ENCODE measurements around the gene LRBA.

LRBA gene

DNA sequence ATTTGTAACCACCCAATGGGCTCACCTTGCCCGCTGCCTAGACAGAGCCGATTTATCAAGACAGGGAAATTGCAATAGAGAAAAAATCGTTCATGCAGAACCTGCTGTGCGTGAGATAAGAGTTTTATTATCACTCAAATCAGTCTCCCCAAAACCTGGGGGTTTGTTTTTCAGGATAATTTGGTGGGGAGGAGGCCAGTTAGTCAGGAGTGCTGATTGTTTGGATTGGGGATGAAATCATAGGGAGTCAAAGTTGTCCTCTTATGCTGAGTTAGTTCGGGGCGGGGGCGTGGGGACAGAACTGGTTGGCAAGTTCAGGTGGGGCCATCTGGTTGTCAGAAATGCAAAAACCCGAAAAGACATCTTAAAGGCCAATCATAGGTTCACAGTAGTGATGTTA is 230.1 kb downstream of the LRBA start:
- Histone ChIP-seq H3K4me3 (ENCODE audit: low read depth, low read length, poor library complexity, severe bottlenecking) (no peak overlapping the region), H2AFZ (ENCODE audit: low read length) (no peak overlapping the region), H3K9ac (ENCODE audit: low read length) (no peak overlapping the region), H3K27me3 (ENCODE audit: insufficient read depth, low read length) (no peaks in the 10 kb centered on the region), H3K9me3 (ENCODE audit: low read length) (no peaks in the 10 kb centered on the region), H3K9me2 (ENCODE audit: low read depth, low read length) (no peaks in the 10 kb centered on the region), H3F3A (ENCODE audit: insufficient read depth, low read length) (no peaks in the 10 kb centered on the region), H3K27ac (ENCODE audit: low read depth, low read length, poor library complexity, severe bottlenecking) (no peak overlapping the region), H4K20me1 (ENCODE audit: insufficient read depth, low read length) (no peaks in the 10 kb centered on the region), H3K4me1 (ENCODE audit: insufficient read depth, low read length, severe bottlenecking) (peaks cover 9% of the 10 kb centered on the region), H3K36me3 (ENCODE audit: insufficient read depth, low read length) (no peaks in the 10 kb centered on the region), H3K79me2 (ENCODE audit: insufficient read depth, low read length) (no peaks in the 10 kb centered on the region), H3K4me2 (ENCODE audit: low read length) (no peak overlapping the region)
- TF ChIP-seq, protein P1, sequence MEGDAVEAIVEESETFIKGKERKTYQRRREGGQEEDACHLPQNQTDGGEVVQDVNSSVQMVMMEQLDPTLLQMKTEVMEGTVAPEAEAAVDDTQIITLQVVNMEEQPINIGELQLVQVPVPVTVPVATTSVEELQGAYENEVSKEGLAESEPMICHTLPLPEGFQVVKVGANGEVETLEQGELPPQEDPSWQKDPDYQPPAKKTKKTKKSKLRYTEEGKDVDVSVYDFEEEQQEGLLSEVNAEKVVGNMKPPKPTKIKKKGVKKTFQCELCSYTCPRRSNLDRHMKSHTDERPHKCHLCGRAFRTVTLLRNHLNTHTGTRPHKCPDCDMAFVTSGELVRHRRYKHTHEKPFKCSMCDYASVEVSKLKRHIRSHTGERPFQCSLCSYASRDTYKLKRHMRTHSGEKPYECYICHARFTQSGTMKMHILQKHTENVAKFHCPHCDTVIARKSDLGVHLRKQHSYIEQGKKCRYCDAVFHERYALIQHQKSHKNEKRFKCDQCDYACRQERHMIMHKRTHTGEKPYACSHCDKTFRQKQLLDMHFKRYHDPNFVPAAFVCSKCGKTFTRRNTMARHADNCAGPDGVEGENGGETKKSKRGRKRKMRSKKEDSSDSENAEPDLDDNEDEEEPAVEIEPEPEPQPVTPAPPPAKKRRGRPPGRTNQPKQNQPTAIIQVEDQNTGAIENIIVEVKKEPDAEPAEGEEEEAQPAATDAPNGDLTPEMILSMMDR (IDR thresholded peaks at IDR 0.05; ENCODE audit: low read length): no peak
- TF ChIP-seq EZH2 (IDR thresholded peaks at IDR 0.05; ENCODE audit: borderline replicate concordance, low read length): no peak

DNA sequence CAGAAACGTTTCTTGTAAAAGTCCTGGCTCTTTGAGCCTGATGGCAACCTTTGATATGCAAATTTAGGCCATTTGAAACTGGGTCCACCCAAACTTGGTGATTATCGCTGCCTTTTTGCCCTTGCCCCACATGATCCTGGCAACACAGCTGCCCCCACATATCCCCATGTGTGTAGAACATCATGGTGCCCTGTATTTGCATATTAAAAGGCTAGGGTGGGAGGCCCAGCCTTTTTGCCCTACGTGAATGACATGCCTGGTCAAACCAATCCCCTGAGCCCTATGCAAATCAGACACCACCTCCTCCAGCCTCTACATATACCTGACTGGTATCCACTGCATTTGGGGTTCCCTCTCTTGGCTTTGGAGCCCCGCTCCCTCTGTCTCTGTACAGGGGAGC is 230.8 kb downstream of the LRBA start:
- Histone ChIP-seq H3K4me1 (ENCODE audit: insufficient read depth, low read length, severe bottlenecking) (peaks cover 9% of the 10 kb centered on the region), H3K9me3 (ENCODE audit: low read length) (no peaks in the 10 kb centered on the region), H3K36me3 (ENCODE audit: insufficient read depth, low read length) (no peaks in the 10 kb centered on the region), H3F3A (ENCODE audit: insufficient read depth, low read length) (no peaks in the 10 kb centered on the region), H2AFZ (ENCODE audit: low read length) (no peak overlapping the region), H3K27me3 (ENCODE audit: insufficient read depth, low read length) (no peaks in the 10 kb centered on the region), H3K9me2 (ENCODE audit: low read depth, low read length) (no peaks in the 10 kb centered on the region), H3K4me2 (ENCODE audit: low read length) (no peak overlapping the region), H4K20me1 (ENCODE audit: insufficient read depth, low read length) (no peaks in the 10 kb centered on the region), H3K9ac (ENCODE audit: low read length) (no peak overlapping the region), H3K27ac (ENCODE audit: low read depth, low read length, poor library complexity, severe bottlenecking) (no peak overlapping the region), H3K4me3 (ENCODE audit: low read depth, low read length, poor library complexity, severe bottlenecking) (no peak overlapping the region), H3K79me2 (ENCODE audit: insufficient read depth, low read length) (no peaks in the 10 kb centered on the region)
- TF ChIP-seq, protein P1 (IDR thresholded peaks at IDR 0.05; ENCODE audit: low read length): no peak
- TF ChIP-seq EZH2 (IDR thresholded peaks at IDR 0.05; ENCODE audit: borderline replicate concordance, low read length): no peak

DNA sequence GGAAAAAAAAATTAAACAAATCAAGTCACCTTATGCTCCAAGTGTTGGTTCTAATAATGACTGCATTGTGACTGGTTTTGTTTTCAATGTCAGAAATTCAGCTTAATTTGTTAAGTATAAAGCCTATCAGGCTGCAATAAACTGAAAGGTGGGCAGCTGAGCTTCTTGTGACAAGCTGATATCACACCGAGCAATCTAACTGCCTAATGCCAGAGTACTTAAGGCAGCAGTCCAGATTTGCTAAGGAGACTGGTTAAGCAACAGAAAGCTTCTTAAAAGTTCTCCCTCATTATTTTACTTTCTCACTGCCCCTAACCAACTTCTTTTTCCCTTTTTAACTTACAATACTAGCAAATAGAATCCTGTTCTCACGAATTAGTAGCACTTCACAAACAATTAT is 232.2 kb downstream of the LRBA start:
- H3K79me2 ChIP-seq (ENCODE audit: insufficient read depth, low read length): no peaks in the 10 kb centered on the region
- H3K9me2 ChIP-seq (ENCODE audit: low read depth, low read length): no peaks in the 10 kb centered on the region
- H3K4me3 ChIP-seq (ENCODE audit: low read depth, low read length, poor library complexity, severe bottlenecking): no peak overlapping the region
- H3K27ac ChIP-seq (ENCODE audit: low read depth, low read length, poor library complexity, severe bottlenecking): no peak overlapping the region
- H3F3A ChIP-seq (ENCODE audit: insufficient read depth, low read length): no peaks in the 10 kb centered on the region
- H3K9ac ChIP-seq (ENCODE audit: low read length): no peak overlapping the region
- no peaks in the 10 kb centered on the region for H4K20me1 ChIP-seq (ENCODE audit: insufficient read depth, low read length)
- TF ChIP-seq, protein P1 (IDR thresholded peaks at IDR 0.05; ENCODE audit: low read length): no peak
- TF ChIP-seq EZH2 (IDR thresholded peaks at IDR 0.05; ENCODE audit: borderline replicate concordance, low read length): no peak
- no peaks in the 10 kb centered on the region for H3K9me3 ChIP-seq (ENCODE audit: low read length)
- peaks cover 9% of the 10 kb centered on the region for H3K4me1 ChIP-seq (ENCODE audit: insufficient read depth, low read length, severe bottlenecking)
- no peaks in the 10 kb centered on the region for H3K36me3 ChIP-seq (ENCODE audit: insufficient read depth, low read length)
- H2AFZ ChIP-seq (ENCODE audit: low read length): no peak overlapping the region
- no peak overlapping the region for H3K4me2 ChIP-seq (ENCODE audit: low read length)
- no peaks in the 10 kb centered on the region for H3K27me3 ChIP-seq (ENCODE audit: insufficient read depth, low read length)

All from OCI-LY1 (cell line).